Natural killer cell treated with Interleukin-12 subunit alpha and Interleukin-12 subunit beta and Interleukin-15 and Interleukin-18, amount 100 ng/mL, for 72 hours (primary cell): ENCODE results near the gene ADGRL2. TPM values are rescaled to one million over a fixed set of nuclear protein-coding genes. Genes with fewer than 3 reads are reported as not detected.

Source experiments
- ATAC-seq, 2 donors: fragments of 150-1000 bp; cut with Tn5 transposase in 1 of 2; sonication (Bioruptor Pico), chemical (Tn5 transposase) in 1 of 2; 2 replicates each; pipeline ENCODE4 v1.10.0; 2021
- DNase-seq: peaks from one replicate; pipeline ENCODE4 v3.0.0; 2022; ENCODE audit warnings: low spot score
- H3K27ac Mint-ChIP-seq, 2 donors: 1 replicate in 1 of 2; 2 replicates in 1 of 2; pipeline ENCODE4 v1.8.0; 2022; ENCODE audit warnings: mixed read lengths in 2 of 2, mild to moderate bottlenecking in 1 of 2, moderate library complexity in 1 of 2
- H3K27me3 Mint-ChIP-seq, 2 donors: 1 replicate in 1 of 2; 2 replicates in 1 of 2; pipeline ENCODE4 v1.8.0; 2022; ENCODE audit warnings: mixed read lengths in 2 of 2
- H3K36me3 Mint-ChIP-seq: one replicate; pipeline ENCODE4 v1.8.0; 2022; ENCODE audit warnings: mixed read lengths
- H3K4me1 Mint-ChIP-seq, 2 donors: 1 replicate in 1 of 2; 2 replicates in 1 of 2; pipeline ENCODE4 v1.8.0; 2022; ENCODE audit warnings: low read depth in 2 of 2, mixed read lengths in 2 of 2, mild to moderate bottlenecking in 1 of 2
- H3K4me3 Mint-ChIP-seq: one replicate; pipeline ENCODE4 v1.8.0; 2022; ENCODE audit warnings: mixed read lengths
- H3K9me3 Mint-ChIP-seq: 2 replicates; pipeline ENCODE4 v1.8.0; 2022; ENCODE audit warnings: mixed read lengths
- total RNA-seq, 2 donors: library from RNA; stranded (reverse); gene quantifications; one replicate each; pipeline ENCODE4 v1.2.3, GENCODE V29; 2022

ADGRL2 gene
- total RNA-seq, 2 donors from 2014 or later: 0.43 TPM; not detected in 1

- peaks cover 18 to 26% of the 10 kb centered on the region in 2 donors for H3K27me3 Mint-ChIP-seq
- ATAC-seq: peak in 1 of 2 donors; percentile 53
Observed at GRCh38 chr1:81801651-81802456, 1.1 kb downstream of the ADGRL2 start.

DNA sequence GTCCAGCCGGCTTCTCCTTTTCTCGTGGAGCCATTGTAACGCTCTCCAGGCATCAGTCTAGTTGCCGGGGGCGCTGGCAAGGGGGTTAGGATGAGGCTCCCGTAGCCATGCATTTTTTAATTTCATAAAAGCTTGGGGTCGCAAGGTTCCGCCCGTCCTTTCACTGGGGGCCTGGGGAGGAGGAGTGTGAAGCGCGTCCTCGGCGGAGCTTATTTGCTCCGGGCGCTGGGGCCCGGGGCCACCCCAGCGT, 1.6 kb downstream of the ADGRL2 start:
- H3K36me3 Mint-ChIP-seq: peaks cover 15% of the 10 kb centered on the region
- ATAC-seq (no peak), DNase-seq (no peak)
- H3K4me1 Mint-ChIP-seq: no peaks in the 10 kb centered on the region
- H3K4me3 Mint-ChIP-seq: no peak overlapping the region
- H3K27ac Mint-ChIP-seq: no peak overlapping the region
- peaks cover 7% of the 10 kb centered on the region for H3K9me3 Mint-ChIP-seq
- H3K27me3 Mint-ChIP-seq: peaks cover 18 to 26% of the 10 kb centered on the region in 2 donors

More at GRCh38 chr1:81801651-81802456, 1.1 kb downstream of the ADGRL2 start:
- peaks cover 15% of the 10 kb centered on the region for H3K36me3 Mint-ChIP-seq
- H3K4me1 Mint-ChIP-seq: no peaks in the 10 kb centered on the region
- DNase-seq: no peak
- no peak overlapping the region for H3K4me3 Mint-ChIP-seq
- H3K27ac Mint-ChIP-seq: no peak overlapping the region
- peaks cover 9% of the 10 kb centered on the region for H3K9me3 Mint-ChIP-seq

- no peak overlapping the region for H3K4me3 Mint-ChIP-seq
- no peak overlapping the region for H3K27ac Mint-ChIP-seq
- H3K36me3 Mint-ChIP-seq: peaks cover 15% of the 10 kb centered on the region
- peak; percentile 32 to 38 for ATAC-seq
- peaks cover 18 to 26% of the 10 kb centered on the region in 2 donors for H3K27me3 Mint-ChIP-seq
- DNase-seq: no peak
- H3K9me3 Mint-ChIP-seq: peaks cover 7% of the 10 kb centered on the region
- H3K4me1 Mint-ChIP-seq: no peaks in the 10 kb centered on the region
Observed at GRCh38 chr1:81802707-81803430, 2.1 kb downstream of the ADGRL2 start.

- H3K36me3 Mint-ChIP-seq: peaks cover 15% of the 10 kb centered on the region
- H3K9me3 Mint-ChIP-seq: peaks cover 7% of the 10 kb centered on the region
- no peak for DNase-seq
- no peak for ATAC-seq
- no peak overlapping the region for H3K27ac Mint-ChIP-seq
- no peak overlapping the region for H3K4me3 Mint-ChIP-seq
- H3K4me1 Mint-ChIP-seq: no peaks in the 10 kb centered on the region
- H3K27me3 Mint-ChIP-seq: peaks cover 18 to 26% of the 10 kb centered on the region in 2 donors
Observed at GRCh38 chr1:81803431-81804110, 2.8 kb downstream of the ADGRL2 start.

DNA sequence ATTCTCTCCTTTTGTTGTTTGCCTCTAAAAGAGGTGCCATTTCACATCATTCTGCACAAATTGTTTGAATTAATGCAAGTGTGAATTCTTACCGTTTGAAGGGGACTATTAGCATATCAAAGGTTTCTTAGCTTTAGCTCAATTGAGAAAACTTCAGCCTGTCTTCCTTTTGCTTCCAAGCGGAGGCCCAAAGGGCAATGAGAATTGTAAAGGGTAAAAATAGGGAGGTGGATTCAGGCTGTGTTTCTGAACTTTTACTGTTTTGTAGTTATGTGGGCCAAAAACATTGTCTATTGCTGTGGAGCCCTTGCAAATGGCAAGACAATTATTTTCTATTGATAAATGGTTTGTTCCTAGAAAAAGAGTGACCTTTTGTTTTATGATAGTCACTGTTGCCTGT, 3.6 kb downstream of the ADGRL2 start:
- H3K27ac Mint-ChIP-seq: no peak overlapping the region
- H3K4me3 Mint-ChIP-seq: no peak overlapping the region
- H3K36me3 Mint-ChIP-seq: peaks cover 15% of the 10 kb centered on the region
- DNase-seq (no peak), ATAC-seq (no peak)
- no peaks in the 10 kb centered on the region for H3K4me1 Mint-ChIP-seq
- peaks cover 7% of the 10 kb centered on the region for H3K9me3 Mint-ChIP-seq
- peaks cover 18 to 26% of the 10 kb centered on the region in 2 donors for H3K27me3 Mint-ChIP-seq

- H3K27me3 Mint-ChIP-seq: peaks cover 13 to 21% of the 10 kb centered on the region in 2 donors
- DNase-seq (no peak), ATAC-seq (no peak)
- H3K36me3 Mint-ChIP-seq: peaks cover 15% of the 10 kb centered on the region
- no peak overlapping the region for H3K27ac Mint-ChIP-seq
- H3K9me3 Mint-ChIP-seq: peaks cover 7% of the 10 kb centered on the region
- H3K4me1 Mint-ChIP-seq: no peaks in the 10 kb centered on the region
- no peak overlapping the region for H3K4me3 Mint-ChIP-seq
Observed at GRCh38 chr1:81805537-81806431, 5.0 kb downstream of the ADGRL2 start.

DNA sequence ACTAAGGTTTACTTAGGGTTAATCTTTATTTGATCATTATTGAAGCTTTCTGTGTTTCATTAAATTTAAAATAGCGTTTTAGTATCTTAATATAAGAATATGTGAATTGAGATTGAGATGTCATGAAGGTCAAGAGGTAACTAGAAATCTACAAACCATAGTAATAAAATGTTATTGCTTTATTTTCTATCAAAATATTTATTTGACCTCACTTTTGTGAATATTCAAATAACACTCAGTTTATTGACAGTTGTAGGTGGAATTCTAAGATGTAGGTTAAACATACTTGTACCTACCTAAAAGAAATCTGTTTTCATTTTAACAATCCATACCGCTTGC, 5.7 kb downstream of the ADGRL2 start:
- ATAC-seq (no peak), DNase-seq (no peak)
- Mint-ChIP-seq H3K4me3 (no peak overlapping the region), H3K27ac (no peak overlapping the region), H3K9me3 (peaks cover 7% of the 10 kb centered on the region), H3K4me1 (no peaks in the 10 kb centered on the region), H3K36me3 (peaks cover 15% of the 10 kb centered on the region), H3K27me3 (peaks cover 13 to 21% of the 10 kb centered on the region in 2 donors)

DNA sequence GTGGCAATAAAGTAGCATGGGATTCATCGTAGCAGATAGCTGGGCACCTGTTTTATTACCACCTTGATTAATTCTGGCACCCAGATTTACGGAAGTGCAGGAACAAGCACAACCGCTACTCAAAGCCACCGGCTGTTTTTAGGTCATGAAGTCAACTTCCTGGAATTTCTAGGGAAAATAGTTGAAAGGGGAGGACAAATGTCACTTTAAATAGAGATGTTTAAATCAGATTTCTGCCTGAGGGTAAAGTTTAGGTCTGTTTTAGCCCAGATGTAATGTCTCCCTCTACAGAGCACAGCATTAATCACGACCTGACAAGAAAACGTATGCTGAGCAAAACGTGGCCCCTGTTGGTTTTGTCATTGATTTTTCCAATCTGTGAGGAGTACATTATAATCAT, 8.0 kb downstream of the ADGRL2 start:
- ATAC-seq: no peak
- Mint-ChIP-seq H3K36me3 (peaks cover 11% of the 10 kb centered on the region), H3K4me3 (no peak overlapping the region), H3K27me3 (peaks cover 9 to 14% of the 10 kb centered on the region in 2 donors), H3K9me3 (peaks cover 3% of the 10 kb centered on the region), H3K27ac (no peak overlapping the region), H3K4me1 (no peaks in the 10 kb centered on the region)
- DNase-seq: no peak

- Mint-ChIP-seq H3K9me3 (peaks cover 2% of the 10 kb centered on the region), H3K27me3 (peaks cover 3 to 6% of the 10 kb centered on the region in 2 donors), H3K4me3 (no peak overlapping the region), H3K4me1 (no peaks in the 10 kb centered on the region), H3K27ac (no peak overlapping the region), H3K36me3 (peaks cover 5% of the 10 kb centered on the region)
- ATAC-seq: no peak
- DNase-seq: no peak
Observed at GRCh38 chr1:81809808-81810207, 9.1 kb downstream of the ADGRL2 start.

- H3K4me1 Mint-ChIP-seq: no peaks in the 10 kb centered on the region
- H3K9me3 Mint-ChIP-seq: no peaks in the 10 kb centered on the region
- no peak overlapping the region for H3K27ac Mint-ChIP-seq
- no peaks in the 10 kb centered on the region for H3K27me3 Mint-ChIP-seq
- ATAC-seq (no peak), DNase-seq (no peak)
- H3K4me3 Mint-ChIP-seq: no peak overlapping the region
- no peaks in the 10 kb centered on the region for H3K36me3 Mint-ChIP-seq
Observed at GRCh38 chr1:81811757-81812371, 11.1 kb downstream of the ADGRL2 start.

- H3K4me1 Mint-ChIP-seq: no peaks in the 10 kb centered on the region
- no peaks in the 10 kb centered on the region for H3K9me3 Mint-ChIP-seq
- H3K4me3 Mint-ChIP-seq: no peak overlapping the region
- no peak for DNase-seq
- no peaks in the 10 kb centered on the region for H3K36me3 Mint-ChIP-seq
- no peak for ATAC-seq
- H3K27ac Mint-ChIP-seq: no peak overlapping the region
- H3K27me3 Mint-ChIP-seq: no peaks in the 10 kb centered on the region
Observed at GRCh38 chr1:81812712-81813111, 12.0 kb downstream of the ADGRL2 start.

GRCh38 chr1:81813691-81814090, 13.0 kb downstream of the ADGRL2 start:
- DNase-seq (no peak), ATAC-seq (no peak)
- no peak overlapping the region for H3K4me3 Mint-ChIP-seq
- no peaks in the 10 kb centered on the region for H3K4me1 Mint-ChIP-seq
- H3K27me3 Mint-ChIP-seq: no peaks in the 10 kb centered on the region
- H3K36me3 Mint-ChIP-seq: no peaks in the 10 kb centered on the region
- no peaks in the 10 kb centered on the region for H3K9me3 Mint-ChIP-seq
- no peak overlapping the region for H3K27ac Mint-ChIP-seq

DNA sequence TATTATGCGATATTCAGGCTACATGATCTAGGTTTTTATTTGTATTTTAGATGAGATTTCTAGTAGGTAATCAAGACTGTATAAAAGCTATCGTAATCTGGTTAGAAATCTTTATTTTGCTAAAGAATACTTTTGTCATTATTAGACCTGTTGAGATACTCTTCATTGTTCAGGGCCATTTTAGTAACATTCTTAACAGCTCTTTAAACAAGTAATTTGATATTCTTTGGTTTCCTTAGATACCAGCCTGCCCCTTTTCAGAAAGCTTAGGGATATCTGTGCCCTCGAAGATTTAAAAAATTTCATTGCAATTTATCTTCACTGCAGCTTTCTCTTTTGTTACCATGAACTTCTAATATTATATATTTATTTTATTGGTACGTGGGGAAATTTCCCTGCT, 18.9 kb downstream of the ADGRL2 start:
- Mint-ChIP-seq H3K36me3 (no peaks in the 10 kb centered on the region), H3K27me3 (no peaks in the 10 kb centered on the region), H3K4me1 (no peaks in the 10 kb centered on the region), H3K4me3 (no peak overlapping the region), H3K27ac (no peak overlapping the region), H3K9me3 (peaks cover 7% of the 10 kb centered on the region)
- no peak for DNase-seq
- ATAC-seq: no peak
